Measurements from ENCODE around the gene LHX2.

DNA sequence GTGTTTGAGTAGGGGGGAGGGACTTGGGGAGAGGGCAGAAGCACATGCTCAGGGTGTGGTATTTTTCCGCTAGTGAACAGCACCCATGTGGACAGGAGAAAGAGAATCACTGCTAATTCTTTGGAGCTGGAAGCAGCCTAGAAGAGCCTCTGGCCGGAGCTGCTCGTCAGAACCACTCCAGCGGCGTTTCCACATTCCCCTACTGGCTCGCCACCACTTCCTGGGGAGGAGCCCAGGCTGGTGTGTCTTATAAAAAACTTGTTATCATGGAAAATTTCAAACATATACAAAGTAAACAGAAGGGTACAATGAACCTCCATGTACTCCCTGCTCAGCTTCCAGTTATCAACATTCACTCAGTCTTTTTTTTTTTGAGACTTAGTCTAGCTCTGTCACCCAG, 26.7 kb downstream of the LHX2 start:
- TF ChIP-seq, protein P1, sequence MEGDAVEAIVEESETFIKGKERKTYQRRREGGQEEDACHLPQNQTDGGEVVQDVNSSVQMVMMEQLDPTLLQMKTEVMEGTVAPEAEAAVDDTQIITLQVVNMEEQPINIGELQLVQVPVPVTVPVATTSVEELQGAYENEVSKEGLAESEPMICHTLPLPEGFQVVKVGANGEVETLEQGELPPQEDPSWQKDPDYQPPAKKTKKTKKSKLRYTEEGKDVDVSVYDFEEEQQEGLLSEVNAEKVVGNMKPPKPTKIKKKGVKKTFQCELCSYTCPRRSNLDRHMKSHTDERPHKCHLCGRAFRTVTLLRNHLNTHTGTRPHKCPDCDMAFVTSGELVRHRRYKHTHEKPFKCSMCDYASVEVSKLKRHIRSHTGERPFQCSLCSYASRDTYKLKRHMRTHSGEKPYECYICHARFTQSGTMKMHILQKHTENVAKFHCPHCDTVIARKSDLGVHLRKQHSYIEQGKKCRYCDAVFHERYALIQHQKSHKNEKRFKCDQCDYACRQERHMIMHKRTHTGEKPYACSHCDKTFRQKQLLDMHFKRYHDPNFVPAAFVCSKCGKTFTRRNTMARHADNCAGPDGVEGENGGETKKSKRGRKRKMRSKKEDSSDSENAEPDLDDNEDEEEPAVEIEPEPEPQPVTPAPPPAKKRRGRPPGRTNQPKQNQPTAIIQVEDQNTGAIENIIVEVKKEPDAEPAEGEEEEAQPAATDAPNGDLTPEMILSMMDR (IDR thresholded peaks at IDR 0.05 in 8 of 11, conservative IDR thresholded peaks at IDR 0.05 in 3 of 11): no peak
- TF ChIP-seq POLR2AphosphoS5 (IDR thresholded peaks at IDR 0.05) (no peak), POLR2A (IDR thresholded peaks at IDR 0.05) (no peak)
